ENCODE measurements around the gene CATSPERZ.
A peak's percentile ranks its signal among the peaks of the same experiment; 100 is the strongest.

Gene CATSPERZ, protein sequence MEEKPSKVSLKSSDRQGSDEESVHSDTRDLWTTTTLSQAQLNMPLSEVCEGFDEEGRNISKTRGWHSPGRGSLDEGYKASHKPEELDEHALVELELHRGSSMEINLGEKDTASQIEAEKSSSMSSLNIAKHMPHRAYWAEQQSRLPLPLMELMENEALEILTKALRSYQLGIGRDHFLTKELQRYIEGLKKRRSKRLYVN

DNA sequence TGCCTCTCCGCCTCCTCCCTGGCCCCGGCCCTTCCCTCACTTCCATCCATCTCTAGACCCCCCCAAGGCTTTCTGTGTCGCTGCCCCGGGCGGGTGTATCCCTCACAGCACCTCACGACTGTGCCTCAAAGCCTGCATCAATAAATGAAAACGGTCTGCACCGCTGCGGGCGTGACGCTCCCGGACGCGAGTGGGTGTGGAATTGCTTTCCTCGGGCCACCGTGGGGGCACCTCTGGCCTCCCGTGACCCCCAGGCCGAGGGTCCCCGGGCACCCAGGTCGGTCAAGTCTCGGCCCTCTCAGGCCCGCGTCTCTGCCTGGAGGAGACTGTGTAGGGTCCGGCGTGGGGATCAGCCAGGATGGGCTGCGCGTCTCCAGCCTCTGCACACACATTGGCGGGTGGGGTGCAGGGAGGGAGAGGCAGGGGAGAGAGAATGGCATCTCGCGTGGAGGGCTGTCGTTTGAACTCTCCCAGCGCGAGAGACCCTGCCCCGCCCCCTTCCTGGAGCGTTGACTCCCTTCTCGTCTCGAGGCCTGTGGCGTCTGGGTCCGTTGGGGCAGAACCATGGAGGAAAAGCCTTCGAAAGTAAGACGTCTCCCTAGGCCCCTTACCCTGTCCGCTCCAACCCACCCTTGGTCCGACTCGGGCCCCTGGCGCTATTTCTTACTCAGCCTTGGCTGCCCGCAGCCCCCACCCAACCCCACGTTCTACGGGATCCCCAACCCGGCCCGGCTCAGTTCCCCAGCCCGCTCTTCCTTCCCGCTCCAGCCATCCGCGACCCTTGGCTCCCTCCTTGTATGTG, at the start of gene CATSPERZ:
CATSPERZ (plus strand) TSS at position 512 of the 802 bp plus-strand sequence; CDS start at position 565, 53 bp downstream.
- no peak for DNase-seq (ENCODE audit: low read depth, low spot score)

DNA sequence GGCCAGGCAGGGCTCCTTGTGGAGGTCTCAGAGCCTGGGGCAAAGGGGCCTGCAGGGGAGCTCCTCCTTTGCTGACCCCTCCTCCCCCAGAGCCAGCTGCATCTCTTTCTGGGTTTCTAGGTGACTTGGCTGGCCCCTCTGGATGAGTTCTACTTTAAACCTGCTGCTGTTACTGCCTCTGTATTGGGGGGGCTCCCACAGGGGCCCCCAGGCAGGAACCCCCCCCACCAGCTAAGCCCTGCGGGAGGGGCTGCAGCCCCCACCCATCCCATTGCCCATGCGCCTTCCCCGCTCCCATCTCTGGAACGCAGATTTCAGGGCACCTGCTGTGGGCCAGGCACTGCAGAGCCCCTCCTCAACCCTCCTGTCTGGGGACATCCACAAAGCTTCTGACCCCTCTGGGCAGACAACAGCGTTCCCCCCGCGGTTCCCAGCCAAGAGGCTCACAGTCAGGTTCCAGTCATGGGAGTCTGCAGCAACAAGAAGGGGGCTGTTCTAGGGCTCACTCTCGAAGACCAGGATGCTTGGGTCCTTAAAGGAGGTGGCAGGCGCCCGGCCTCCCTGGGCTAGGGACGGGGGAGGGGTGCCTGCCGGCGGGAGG, 49.6 kb upstream of the CATSPERZ start:
- no peak for DNase-seq (ENCODE audit: low read depth, low spot score)

DNA sequence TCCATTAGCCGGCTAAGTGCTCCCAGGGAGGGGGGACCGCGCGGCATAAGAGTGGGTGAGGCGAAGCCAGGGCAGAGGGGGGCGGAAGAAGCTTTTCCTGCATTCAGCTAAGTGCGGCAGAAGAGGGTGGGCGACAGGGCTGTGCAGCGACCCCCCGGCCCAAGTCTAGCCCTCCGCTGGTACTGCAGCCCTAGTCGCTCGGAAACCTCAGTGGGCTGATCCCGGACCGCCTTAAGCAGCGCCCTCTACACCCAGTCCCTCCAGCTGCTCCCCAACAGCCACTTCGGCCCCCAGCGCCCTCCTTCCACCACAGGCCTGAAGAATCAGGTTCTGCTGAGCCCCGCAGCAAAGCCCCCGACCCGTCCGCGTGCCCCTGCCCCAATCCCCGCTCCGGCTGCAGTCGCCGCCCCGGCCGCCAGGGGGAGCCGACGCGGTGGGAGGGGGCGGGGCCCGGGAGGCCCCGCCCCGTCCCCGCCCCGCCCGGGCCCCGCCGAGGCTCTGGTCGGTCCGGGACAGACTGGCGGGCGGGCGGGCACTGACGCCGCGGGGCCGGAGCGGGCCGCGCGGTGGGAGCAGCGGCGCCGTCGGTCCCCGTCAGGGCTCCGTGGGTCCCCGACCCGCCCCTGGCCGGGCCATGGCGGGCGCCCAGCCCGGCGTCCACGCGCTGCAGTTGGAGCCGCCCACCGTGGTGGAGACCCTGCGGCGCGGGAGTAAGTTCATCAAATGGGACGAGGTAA, 49.0 kb upstream of the CATSPERZ start, which contains the start of gene PLCB3:
PLCB3 (plus strand) TSS at position 515 of the 737 bp plus-strand sequence; CDS start at position 635, 120 bp downstream.
- DNase-seq (ENCODE audit: low read depth, low spot score), result peak; percentile 78

DNA sequence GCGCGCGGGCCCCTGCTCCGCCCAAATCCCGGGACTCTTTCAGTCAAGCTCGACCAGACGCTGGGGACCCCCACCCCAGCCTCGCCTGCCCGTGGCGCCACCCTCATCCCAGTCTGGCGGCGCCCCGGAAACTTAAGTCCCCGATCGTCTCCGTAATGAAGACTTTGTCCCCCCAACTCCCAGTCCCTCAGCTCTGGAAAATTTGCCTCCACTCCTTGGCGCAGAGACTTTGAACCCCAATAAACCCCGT, 48.5 kb upstream of the CATSPERZ start:
- no peak for DNase-seq (ENCODE audit: low read depth, low spot score)

DNA sequence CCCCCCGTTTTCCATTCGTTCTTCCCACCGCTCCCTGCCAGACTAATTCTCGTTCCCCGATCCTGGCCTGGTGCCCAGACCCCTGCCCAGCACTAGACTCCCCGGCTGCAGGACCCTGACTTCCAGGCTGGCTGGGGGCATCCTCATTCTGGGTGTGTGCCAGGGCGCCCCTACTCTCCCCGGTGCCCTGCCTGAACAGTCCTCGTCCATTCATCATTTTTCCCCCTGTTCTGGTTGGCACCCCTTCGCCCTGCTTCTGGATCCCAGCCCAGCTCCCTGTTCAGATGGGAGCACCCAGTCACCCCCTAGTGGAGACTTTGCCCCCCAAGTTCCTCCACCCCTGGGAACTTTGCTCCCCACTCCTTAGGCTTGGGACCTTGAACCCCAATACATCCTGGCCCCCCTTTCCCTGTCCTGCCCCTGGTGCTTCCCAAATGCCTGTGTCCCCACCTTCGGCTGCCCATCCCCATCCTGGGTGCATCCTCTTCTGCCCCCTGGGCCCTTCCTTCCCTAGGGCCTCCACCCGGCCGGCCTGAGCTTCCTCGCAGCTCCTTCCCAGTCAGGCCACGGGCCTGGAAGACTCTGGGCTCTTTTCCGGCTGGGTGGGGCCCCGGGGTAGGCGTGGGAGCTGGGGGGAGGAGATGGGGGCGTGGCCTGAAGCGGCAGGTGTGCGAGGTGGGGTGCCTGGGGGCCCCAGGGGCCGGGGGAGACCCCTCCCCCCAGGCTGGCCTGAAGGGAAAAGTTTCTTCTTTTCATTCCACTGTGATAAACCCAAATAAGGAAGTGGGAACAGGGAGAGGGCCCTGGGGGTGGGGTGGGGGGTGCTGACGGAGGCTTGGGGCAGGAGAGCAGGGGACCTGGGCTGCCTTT, 47.9 kb upstream of the CATSPERZ start:
- peak; percentile 62 for DNase-seq (ENCODE audit: low read depth, low spot score)

DNA sequence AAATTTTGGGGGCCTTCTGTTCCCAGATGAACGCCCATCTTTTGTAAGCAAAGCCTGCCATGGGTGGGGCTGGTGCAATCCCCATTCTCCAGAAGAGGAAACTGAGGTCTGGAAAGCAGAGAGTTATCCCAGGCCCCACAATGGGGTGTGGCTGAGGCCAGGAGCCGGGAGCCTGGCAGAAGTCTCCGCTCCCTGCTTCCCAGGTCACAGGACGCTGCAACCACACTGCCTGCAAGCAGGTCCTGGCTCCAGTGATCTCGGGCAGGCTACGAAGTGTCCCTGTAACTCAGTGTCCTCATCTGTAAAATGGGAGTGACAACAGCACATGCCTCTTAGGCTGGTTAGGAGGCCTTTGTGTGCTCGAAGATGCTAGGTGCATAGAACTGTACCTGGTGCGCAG, 47.1 kb upstream of the CATSPERZ start:
- DNase-seq (ENCODE audit: low read depth, low spot score), result no peak

DNA sequence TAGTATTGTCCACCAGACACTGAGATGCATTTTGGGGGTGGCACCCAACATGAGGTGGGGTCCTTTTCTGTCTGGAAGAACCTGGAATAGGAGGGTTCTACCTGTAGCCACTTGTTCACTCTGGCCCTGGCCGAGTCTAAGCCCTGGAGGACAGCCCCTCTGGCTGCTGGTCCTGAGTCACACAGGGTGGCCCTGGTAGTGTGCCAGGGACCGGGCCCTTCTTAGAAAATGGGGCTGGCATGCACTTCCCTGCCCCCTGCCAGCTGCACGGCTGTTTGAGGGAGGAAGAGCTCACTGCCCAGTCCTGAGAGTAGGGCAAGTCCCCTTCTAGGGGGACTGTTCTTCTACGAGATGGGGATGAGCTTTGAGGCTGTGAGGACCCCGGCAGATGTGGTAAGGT, 46.7 kb upstream of the CATSPERZ start:
- peak; percentile 53 for DNase-seq (ENCODE audit: low read depth, low spot score)

DNA sequence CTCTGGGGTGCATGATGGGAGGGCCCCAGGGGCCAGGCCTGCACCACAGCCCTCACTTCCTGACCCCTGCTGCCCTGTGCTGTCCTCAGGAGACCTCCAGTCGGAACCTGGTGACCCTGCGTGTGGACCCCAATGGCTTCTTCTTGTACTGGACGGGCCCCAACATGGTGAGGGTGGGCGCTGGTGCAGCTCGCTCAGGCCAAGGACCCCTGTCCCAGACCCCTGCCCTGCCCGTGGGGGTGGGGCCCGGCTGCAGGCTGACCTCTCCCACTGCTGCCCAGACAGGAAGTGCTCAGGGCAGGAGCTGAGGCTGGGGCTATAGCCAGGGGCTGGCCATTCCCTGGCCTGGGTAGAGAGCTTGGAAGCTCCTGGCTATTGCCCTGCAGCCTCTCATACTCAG, 45.8 kb upstream of the CATSPERZ start:
- no peak for DNase-seq (ENCODE audit: low read depth, low spot score)

DNA sequence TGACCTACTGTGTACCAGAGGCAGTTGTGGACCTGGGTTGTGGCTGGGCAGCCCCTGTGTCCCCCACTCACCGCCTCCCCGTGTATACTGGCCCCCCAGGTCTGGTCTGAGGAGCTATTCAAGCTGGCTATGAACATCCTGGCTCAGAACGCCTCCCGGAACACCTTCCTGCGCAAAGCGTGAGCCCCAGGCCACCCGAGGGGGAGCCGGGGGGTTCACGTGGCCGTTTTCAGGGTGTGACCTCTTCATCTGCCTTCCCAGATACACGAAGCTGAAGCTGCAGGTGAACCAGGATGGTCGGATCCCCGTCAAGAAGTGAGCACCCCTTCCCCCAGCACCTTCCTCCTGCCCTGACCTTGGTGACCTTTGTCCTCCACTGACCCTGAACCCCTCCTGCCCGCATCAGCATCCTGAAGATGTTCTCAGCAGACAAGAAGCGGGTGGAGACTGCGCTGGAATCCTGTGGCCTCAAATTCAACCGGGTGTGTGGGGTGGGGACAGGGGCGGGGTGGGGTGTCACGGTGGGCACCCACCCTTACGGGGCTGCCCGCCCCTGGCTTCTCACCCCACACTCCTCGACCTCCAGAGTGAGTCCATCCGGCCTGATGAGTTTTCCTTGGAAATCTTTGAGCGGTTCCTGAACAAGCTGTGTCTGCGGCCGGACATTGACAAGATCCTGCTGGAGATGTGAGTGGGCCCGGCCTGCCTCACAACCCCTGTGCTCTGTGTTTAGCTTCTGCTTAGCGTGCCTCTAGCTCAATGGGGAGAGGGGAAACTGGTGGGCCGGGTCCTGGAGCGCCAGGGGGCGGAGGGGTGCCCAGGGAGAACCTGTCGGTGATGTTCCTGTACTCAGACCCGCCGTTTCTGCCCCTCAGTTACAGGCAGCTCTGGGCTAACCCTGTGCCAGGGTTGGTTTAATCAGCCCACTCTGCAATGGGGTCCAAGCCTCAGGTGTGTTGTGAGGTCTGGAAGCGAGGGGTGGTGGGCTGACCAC, 44.7 kb upstream of the CATSPERZ start:
- no peak for DNase-seq (ENCODE audit: low read depth, low spot score)

DNA sequence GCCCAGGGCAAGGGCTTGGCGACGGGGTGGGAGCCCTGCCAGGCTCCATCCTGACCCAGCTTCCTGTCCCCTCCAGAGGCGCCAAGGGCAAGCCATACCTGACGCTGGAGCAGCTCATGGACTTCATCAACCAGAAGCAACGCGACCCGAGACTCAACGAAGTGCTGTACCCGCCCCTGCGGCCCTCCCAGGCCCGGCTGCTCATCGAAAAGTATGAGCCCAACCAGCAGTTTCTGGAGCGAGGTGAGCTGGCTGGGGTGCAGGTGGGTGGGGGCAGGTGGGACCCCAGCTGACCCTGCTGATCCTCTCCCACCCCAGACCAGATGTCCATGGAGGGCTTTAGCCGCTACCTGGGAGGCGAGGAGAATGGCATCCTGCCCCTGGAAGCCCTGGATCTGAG, 43.9 kb upstream of the CATSPERZ start:
- no peak for DNase-seq (ENCODE audit: low read depth, low spot score)

DNA sequence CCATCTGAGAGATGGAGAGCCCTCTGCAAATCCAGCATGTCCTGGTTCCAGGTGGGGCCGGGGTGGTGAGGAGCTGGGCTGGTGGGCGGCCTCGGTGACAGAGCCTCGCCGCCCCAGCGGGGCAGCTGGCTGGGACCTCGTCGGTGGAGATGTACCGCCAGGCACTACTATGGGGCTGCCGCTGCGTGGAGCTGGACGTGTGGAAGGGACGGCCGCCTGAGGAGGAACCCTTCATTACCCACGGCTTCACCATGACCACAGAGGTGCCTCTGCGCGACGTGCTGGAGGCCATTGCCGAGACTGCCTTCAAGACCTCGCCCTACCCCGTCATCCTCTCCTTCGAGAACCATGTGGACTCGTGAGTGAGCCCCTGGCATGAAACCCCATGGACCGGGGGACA, 41.8 kb upstream of the CATSPERZ start:
- DNase-seq (ENCODE audit: low read depth, low spot score), result no peak

DNA sequence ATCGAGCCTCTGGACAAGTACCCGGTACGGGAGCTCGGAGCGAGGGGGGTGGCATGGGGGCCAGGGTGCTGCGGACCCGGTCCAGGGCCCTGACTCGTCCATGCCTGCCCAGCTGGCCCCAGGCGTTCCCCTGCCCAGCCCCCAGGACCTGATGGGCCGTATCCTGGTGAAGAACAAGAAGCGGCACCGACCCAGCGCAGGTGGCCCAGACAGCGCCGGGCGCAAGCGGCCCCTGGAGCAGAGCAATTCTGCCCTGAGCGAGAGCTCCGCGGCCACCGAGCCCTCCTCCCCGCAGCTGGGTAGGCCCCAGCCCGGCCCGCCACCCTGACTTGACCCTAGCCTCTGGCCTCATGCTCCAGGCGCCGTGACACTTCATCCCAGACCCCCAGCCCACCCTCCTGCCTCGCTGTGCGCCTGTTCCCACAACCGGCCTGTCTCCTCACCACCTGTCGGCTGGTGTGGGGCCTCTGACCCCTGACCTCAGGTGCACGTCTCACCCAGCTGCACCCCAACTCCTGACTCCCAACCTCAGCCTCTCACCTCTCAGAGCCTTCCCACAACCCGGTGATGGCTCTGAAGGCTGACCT, 41.1 kb upstream of the CATSPERZ start:
- no peak for DNase-seq (ENCODE audit: low read depth, low spot score)

DNA sequence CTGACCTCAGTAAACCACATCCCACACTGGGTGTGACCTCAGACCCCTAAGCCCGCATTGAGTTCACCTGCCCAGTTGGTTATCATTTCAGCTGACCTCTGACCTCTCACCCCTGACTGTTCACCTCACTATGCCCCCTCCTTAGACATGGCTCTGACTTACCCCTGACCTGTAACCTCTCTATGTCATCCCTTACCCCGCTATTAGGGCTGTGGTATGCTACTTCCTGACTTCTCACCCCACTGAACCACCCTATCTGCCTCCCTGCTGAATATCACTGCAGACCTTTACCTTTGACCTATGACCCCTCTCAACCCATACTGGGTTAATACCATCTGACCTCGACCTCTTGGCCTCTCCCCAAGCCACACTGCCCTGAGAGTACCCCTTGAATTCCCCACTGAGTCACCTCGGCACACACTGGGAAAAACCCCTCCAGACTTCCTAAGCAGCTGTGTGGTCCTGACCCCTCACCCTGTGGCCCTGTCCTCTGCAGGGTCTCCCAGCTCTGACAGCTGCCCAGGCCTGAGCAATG, 40.6 kb upstream of the CATSPERZ start:
- no peak for DNase-seq (ENCODE audit: low read depth, low spot score)

DNA sequence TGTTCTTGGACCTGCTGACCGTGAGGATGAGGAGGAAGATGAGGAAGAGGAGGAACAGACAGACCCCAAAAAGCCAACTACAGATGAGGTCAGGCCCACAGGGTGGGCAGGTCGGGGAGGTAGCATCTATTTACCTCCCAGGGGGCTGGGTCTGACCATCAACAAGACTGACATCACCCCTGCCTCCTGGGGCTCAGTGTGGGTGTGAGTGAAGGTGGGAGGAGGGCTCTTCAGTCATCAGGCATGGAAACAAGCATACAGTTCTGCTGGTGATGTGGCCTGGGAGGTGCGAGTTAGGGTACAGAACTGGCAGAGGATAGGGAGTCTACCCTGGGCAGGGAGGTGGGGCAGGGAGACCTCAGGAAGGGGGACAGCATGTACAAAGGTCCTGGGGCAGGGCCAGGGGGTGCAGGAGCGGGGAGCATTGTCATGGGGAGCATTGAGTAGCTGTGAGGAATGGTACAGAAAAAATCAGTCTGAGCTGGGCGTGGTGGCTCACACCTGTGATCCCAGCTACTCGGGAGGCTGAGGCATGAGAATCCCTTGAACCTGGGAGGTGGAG, 39.9 kb upstream of the CATSPERZ start:
- DNase-seq (ENCODE audit: low read depth, low spot score), result no peak

DNA sequence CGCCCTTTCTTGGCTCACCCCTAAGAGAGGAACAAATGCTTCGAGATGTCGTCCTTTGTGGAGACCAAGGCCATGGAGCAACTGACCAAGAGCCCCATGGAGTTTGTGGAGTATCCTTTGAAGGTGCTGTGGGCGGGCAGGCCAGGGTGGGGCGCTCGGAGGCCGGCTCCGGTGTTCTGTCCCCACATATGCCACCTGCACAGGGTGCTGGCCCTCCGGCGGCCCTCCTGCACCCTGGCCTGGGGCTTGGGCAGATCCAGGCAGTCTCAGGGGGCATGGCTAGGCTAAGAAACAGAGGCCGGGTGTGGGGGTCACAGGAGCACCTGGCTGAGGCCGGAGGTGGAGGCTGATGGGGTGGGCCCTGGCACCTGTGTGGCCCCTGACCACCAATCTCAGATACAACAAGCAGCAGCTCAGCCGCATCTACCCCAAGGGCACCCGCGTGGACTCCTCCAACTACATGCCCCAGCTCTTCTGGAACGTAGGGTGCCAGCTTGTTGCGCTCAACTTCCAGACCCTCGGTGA, 38.5 kb upstream of the CATSPERZ start:
- DNase-seq (ENCODE audit: low read depth, low spot score), result no peak

DNA sequence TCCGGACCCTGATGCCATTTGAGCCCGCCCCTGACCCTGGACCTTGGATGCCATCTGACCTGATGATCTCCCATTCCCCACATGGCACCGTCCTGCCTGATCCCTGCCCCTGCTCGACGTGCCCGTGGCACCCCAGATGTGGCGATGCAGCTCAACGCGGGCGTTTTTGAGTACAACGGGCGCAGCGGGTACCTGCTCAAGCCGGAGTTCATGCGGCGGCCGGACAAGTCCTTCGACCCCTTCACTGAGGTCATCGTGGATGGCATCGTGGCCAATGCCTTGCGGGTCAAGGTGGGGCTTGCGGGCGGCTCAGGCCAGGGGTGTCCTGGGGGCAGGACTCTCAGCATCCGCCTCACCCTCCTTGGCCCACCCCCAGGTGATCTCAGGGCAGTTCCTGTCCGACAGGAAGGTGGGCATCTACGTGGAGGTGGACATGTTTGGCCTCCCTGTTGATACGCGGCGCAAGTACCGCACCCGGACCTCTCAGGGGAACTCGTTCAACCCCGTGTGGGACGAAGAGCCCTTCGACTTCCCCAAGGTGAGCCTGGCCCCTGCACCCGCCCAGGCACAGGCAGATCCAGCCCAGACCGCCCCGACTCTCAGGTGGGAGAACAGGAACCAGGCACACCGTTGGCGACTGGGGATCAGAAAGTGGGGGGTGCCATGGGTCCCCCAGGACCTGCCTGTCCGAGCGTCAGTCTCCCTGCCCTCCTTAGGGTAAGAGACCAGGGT, 37.7 kb upstream of the CATSPERZ start:
- DNase-seq (ENCODE audit: low read depth, low spot score), result no peak

DNA sequence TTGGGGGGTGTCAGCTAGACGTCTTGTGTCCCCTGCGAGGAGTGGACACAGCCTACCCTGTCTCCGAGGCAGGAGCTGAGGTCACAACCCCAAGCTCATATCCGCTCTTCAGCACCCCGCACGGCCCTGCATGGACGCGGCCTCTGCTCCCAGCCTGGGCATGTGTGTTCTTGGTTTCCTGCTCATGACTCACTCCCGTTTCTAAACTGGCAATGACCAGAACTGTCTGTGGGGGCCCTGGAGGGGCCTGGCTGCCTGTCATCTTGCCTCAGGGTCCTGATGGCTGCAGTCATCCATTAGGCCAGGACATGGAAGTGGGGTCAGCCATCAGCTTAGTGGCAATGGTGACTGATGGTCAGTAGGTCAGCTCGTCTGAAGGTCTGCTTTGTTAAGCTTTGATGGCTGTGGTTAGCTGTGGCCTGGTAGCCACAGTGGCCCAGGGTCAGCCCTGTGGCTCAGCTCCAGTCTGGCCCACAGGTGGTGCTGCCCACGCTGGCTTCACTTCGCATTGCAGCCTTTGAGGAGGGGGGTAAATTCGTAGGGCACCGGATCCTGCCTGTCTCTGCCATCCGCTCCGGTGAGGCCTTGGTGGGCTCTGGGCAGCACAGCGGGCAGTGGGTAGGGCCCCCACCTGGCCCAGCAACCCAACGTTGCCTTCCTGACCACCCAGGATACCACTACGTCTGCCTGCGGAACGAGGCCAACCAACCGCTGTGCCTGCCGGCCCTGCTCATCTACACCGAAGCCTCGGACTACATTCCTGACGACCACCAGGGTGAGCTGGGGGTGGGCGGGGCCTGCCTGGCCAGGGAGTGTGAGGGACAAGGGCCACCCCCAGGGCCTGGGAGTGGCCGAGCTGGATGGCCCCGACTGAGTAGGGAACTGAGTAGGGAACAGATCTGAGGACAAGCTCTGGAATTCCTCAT, 36.9 kb upstream of the CATSPERZ start:
- peak; percentile 64 for DNase-seq (ENCODE audit: low read depth, low spot score)

Data from astrocyte of the hippocampus (primary cell).